GM12878 (cell line): Measurements from ENCODE around the gene MPC1. TPM values are rescaled to one million over a fixed set of nuclear protein-coding genes. Genes with fewer than 3 reads are reported as not detected.

Experiments used
- ATAC-seq: fragments of 200-7000 bp; cut with Tn5 transposase; 3 replicates; pipeline ENCODE4 v1.9.1; 2020; ENCODE audit warnings: mild to moderate bottlenecking, moderate library complexity
- BruUV-seq: library from RNA; stranded (reverse); fragments of 400-500 nt; replicated peaks from 2 replicates; lab custom pipeline; 2021; lab: Mats Ljungman, UMichigan
- CTCF ChIA-PET: fragments of 300-600 bp; sonication (Branson Sonifier 250); formaldehyde crosslinking; extraction: SDS; loops from one replicate; lab custom pipeline; 2021; ENCODE audit warnings: inconsistent platforms; lab: Yijun Ruan, JAX
- POLR2A ChIA-PET: fragments of 350-600 bp; formaldehyde crosslinking; extraction: SDS; loops from one replicate; lab custom pipeline; 2021; ENCODE audit warnings: inconsistent platforms; lab: Charles Lee
- RAD21 ChIA-PET: fragments of 300-600 bp; sonication (Branson Sonifier 250); formaldehyde crosslinking; loops from one replicate; lab custom pipeline; 2023; ENCODE audit warnings: antibody characterized with exemption; ENCODE audit not compliant: unreplicated experiment; lab: Charles Lee
- SMC1A ChIA-PET: fragments of 300-600 bp; sonication (Branson Sonifier 250); formaldehyde crosslinking; loops from one replicate; lab custom pipeline; 2023; ENCODE audit not compliant: unreplicated experiment, uncharacterized antibody; lab: Charles Lee
- DNase-seq: peaks from one replicate; pipeline ENCODE4 v3.0.0-alpha.2; 2011; ENCODE audit warnings: low read depth, low spot score
- FAIRE-seq: peaks from 3 replicates; lab custom pipeline; 2011; peaks lifted over from hg19 to GRCh38; lab: Jason Lieb, UNC
- H2AFZ ChIP-seq: 2 replicates; pipeline ENCODE4 v1.6.0; 2011; ENCODE audit warnings: low read depth, low read length, control low read depth; ENCODE audit not compliant: control insufficient read depth
- H3K27ac ChIP-seq: 2 replicates; pipeline ENCODE4 v1.5.1; 2011; ENCODE audit warnings: control low read depth; ENCODE audit not compliant: control insufficient read depth, insufficient read depth
- H3K27me3 ChIP-seq, 2 experiments: replicated peaks in 1 of 2; 2 replicates each; pipeline versions ENCODE4 v1.6.0 to v1.6.1; 2011; ENCODE audit warnings: low read length in 1 of 2; ENCODE audit not compliant: control insufficient read depth in 2 of 2, insufficient read depth in 2 of 2
- H3K36me3 ChIP-seq, 2 experiments: 2 replicates each; pipeline ENCODE4 v1.5.1; 2011; ENCODE audit warnings: low read length in 1 of 2; ENCODE audit not compliant: control insufficient read depth in 2 of 2, insufficient read depth in 2 of 2
- H3K4me1 ChIP-seq: 2 replicates; pipeline ENCODE4 v1.6.1; 2011; ENCODE audit warnings: mild to moderate bottlenecking, low read length, moderate library complexity, mixed read lengths; ENCODE audit not compliant: control insufficient read depth, insufficient read depth
- H3K4me2 ChIP-seq: 2 replicates; pipeline ENCODE4 v1.6.0; 2011; ENCODE audit warnings: control low read depth; ENCODE audit not compliant: control insufficient read depth, insufficient read depth
- H3K4me3 ChIP-seq: fragments of 200-600 bp; sonication (generic); 2 replicates; pipeline ENCODE4 v1.5.1; 2016
- H3K79me2 ChIP-seq: 2 replicates; pipeline ENCODE4 v1.6.0; 2011; ENCODE audit warnings: low read length; ENCODE audit not compliant: control insufficient read depth, insufficient read depth
- H3K9ac ChIP-seq: 2 replicates; pipeline ENCODE4 v1.8.0; 2011; ENCODE audit warnings: low read length, control low read depth, mixed read lengths; ENCODE audit not compliant: control insufficient read depth, insufficient read depth
- H3K9me3 ChIP-seq: replicated peaks from 3 replicates; pipeline ENCODE4 v1.5.1; 2011; ENCODE audit warnings: mild to moderate bottlenecking, low read length; ENCODE audit not compliant: control insufficient read depth, insufficient read depth
- H4K20me1 ChIP-seq: 2 replicates; pipeline ENCODE4 v1.6.0; 2011; ENCODE audit not compliant: control insufficient read depth, insufficient read depth
- EGR1 ChIP-seq, 2 experiments: IDR thresholded peaks; 1 replicate in 1 of 2; 2 replicates in 1 of 2; pipeline ENCODE4 v1.6.1; 2011 to 2012; ENCODE audit warnings: low read depth in 2 of 2, low read length in 2 of 2, borderline replicate concordance in 1 of 2, mild to moderate bottlenecking in 1 of 2, moderate library complexity in 1 of 2
- MEF2A ChIP-seq: IDR thresholded peaks from 2 replicates; pipeline ENCODE4 v1.6.1; 2011; ENCODE audit warnings: low read depth, mild to moderate bottlenecking, low read length, moderate library complexity; ENCODE audit not compliant: insufficient read depth
- NBN ChIP-seq: fragments of 450-650 bp; IDR thresholded peaks from 2 replicates; pipeline ENCODE4 v1.6.1; 2016
- POLR2A ChIP-seq: IDR thresholded peaks from 2 replicates; pipeline ENCODE4 v1.6.1; 2011; ENCODE audit warnings: low read depth, mild to moderate bottlenecking, low read length
- POLR2AphosphoS2 ChIP-seq: IDR thresholded peaks from 2 replicates; pipeline ENCODE4 v1.6.1; 2011; ENCODE audit warnings: low read depth, mild to moderate bottlenecking, low read length, improper control_type of control experiment, moderate library complexity
- POLR2AphosphoS5 ChIP-seq: IDR thresholded peaks from 2 replicates; pipeline ENCODE4 v1.6.1; 2011; ENCODE audit warnings: mild to moderate bottlenecking, low read length, inconsistent platforms
- POU2F2 ChIP-seq: IDR thresholded peaks from 3 replicates; pipeline ENCODE4 v1.6.1; 2011; ENCODE audit warnings: low read depth, mild to moderate bottlenecking, low read length, borderline replicate concordance
- PRDM15 ChIP-seq: fragments of 450-650 bp; formaldehyde crosslinking; IDR thresholded peaks from 2 replicates; pipeline ENCODE4 v1.4.0; 2020; ENCODE audit warnings: mild to moderate bottlenecking, moderate library complexity
- ZBED1 ChIP-seq: IDR thresholded peaks from 2 replicates; pipeline ENCODE4 v1.6.1; 2016; ENCODE audit warnings: borderline replicate concordance
- WGBS: methylation state at CpG from one replicate; pipeline ENCODE4 v1.1.6; 2016; ENCODE audit warnings: low lambda C conversion rate; ENCODE audit not compliant: insufficient replicate concordance, insufficient coverage; ENCODE audit errors: missing lambda C conversion rate; 5-methylcytosine and 5-hydroxymethylcytosine counted together
- in situ Hi-C: fragments of 300-500 bp; cut with MboI; formaldehyde crosslinking; loops from 9 replicates; pipeline ENCODE4 v1.14.3; 2018; ENCODE audit warnings: mixed read lengths
- intact Hi-C: fragments of 100-400 bp; cut with micrococcal nuclease; formaldehyde crosslinking; loops from one replicate; pipeline ENCODE4 v1.14.2; 2022; ENCODE audit not compliant: unreplicated experiment
- polyA plus RNA-seq, 11 experiments: library from polyadenylated mRNA; depleted of rRNA in 4 of 11; unstranded in 6 of 11; stranded (reverse) in 5 of 11; fragments of >200 nt; fragmentation: Nextera tagmentation in 4 of 11; fragmentation: Illumina TruSeq in 1 of 11; extraction: Ambion mirVana in 4 of 11; extraction: Trizol in 1 of 11; gene quantifications; 1 replicate in 1 of 11; 2 replicates in 10 of 11; pipeline versions ENCODE4 v1.2.1 to v1.2.3, GENCODE V29; 2011 to 2016; ENCODE audit warnings: inconsistent platforms in 2 of 11, missing spikeins in 2 of 11, low read depth in 1 of 11
- total RNA-seq, 4 experiments: library from RNA; depleted of rRNA in 3 of 4; stranded (reverse); fragments of >200 nt in 3 of 4; fragmentation: Illumina TruSeq in 1 of 4; extraction: Trizol in 1 of 4; gene quantifications; 2 replicates each; pipeline versions ENCODE4 v1.2.1 to v1.2.3, GENCODE V29; 2013 to 2021

The MPC1 gene
- total and polyA plus RNA-seq, 10 of the 15 experiments (the other 5 are each of a cell fraction or from before 2014, with no cell fraction given) = 53.2 to 177 (median 78.8) TPM

GRCh38 chr6:166318649-166319600 is 63.8 kb downstream of the MPC1 start:
- Histone ChIP-seq H3K4me3 (no peak overlapping the region), H3K9me3 (no peaks in the 10 kb centered on the region), H3K9ac (no peak overlapping the region), H3K36me3 (peaks cover 0 to 19% of the 10 kb centered on the region in 2 experiments), H2AFZ (no peak overlapping the region), H3K4me2 (no peak overlapping the region), H3K27me3 (no peaks in the 10 kb centered on the region), H4K20me1 (no peaks in the 10 kb centered on the region), H3K27ac (no peak overlapping the region), H3K4me1 (no peaks in the 10 kb centered on the region), H3K79me2 (no peaks in the 10 kb centered on the region)
- ChIA-PET RAD21 (interaction anchor here (0.7 to 3.5 kb wide), 2 partner anchors 62 to 73 kb away, joined by 4 to 17 read pairs; no protein-coding TSS in a partner anchor), POLR2A (interaction anchor here (0.7 to 1.0 kb wide), 3 partner anchors 62 to 73 kb away, joined by 3 to 10 read pairs (median 3); no protein-coding TSS in a partner anchor), CTCF (interaction anchor here (0.9 to 5.0 kb wide), 8 partner anchors 8 to 85 kb away, joined by 3 to 45 read pairs (median 6); partner anchors contain the start of gene PRR18), SMC1A (interaction anchor here (0.9 to 2.9 kb wide), 4 partner anchors 10 to 82 kb away, joined by 3 to 16 read pairs (median 4); no protein-coding TSS in a partner anchor)
- DNase-seq = no peak
- FAIRE-seq = no peak
- 0 out of 3 replicates have a peak, but pooled peaks of 1 of the 2 experiments have one; percentile 5 for TF ChIP-seq EGR1 (IDR thresholded peaks at IDR 0.05; ENCODE audit: borderline replicate concordance in 1 of 2, low read depth in 2 of 2, low read length in 2 of 2)
- peak; percentile 65 for TF ChIP-seq POLR2A
- no peak for TF ChIP-seq MEF2A
- TF ChIP-seq POU2F2 = peak; percentile 20; the same call in 1 of the 3 replicates
- peak; percentile 69 for TF ChIP-seq POLR2AphosphoS2
- peak; percentile 19; the same call in 1 of the 2 replicates for TF ChIP-seq ZBED1
- no peak for TF ChIP-seq NBN
- TF ChIP-seq POLR2AphosphoS5 = peak; percentile 60; the same call in 1 of the 2 replicates
- TF ChIP-seq PRDM15 (CRISPR knock-in tag) = 0 out of 2 replicates have a peak, but pooled peaks have one; percentile 19
- WGBS = 84% methylated on average over 18 of the region's 18 CpGs
- no TSS peak for BruUV-seq
- intact Hi-C loops = no loop called here
- peak; percentile 28 for ATAC-seq
- in situ Hi-C loops = no loop called here
